ENCODE data around the gene TNFRSF1B. TPM values are rescaled to one million over a fixed set of nuclear protein-coding genes. Genes with fewer than 3 reads are reported as not detected.

TNFRSF1B gene
- total and polyA plus RNA-seq, 9 of the 15 experiments (the other 6 are each of a cell fraction or from before 2014, with no cell fraction given), result 8.8 to 91.3 (median 36.0) TPM

DNA sequence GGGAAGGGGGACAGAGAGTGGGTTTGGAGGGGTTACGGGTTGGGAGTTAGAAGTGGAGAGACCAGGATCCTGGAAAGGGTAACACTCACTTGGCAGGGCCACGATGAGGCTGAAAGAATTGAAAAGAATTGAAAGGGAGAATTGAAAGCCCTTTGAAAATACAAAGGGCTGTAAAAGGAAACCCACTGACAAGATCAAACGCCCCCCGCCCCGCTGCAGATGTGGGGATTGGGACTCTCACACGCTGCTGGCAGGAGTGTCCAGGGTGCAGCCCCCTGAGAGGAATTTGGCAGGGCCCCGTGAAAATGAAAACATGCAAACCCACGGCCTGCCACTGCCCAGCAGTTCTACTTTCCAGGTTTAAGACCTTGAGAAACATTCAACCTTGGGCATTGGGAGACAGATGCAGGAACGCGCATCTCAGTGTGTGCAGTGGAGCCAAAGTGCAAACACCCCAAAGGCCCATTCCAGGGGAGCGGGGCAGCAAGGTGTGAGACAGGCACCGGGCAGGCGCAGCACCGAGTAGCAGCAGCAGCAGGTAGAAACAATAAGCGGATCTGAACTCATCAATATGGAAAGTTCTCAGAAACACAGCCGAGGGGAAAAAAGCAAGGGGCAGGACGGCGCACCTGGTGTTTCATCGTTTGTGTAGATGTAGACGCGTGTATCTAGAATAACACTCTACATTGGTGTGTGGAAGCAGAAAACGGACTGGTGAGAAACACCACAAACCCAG lies 8.3 kb upstream of the TNFRSF1B start:
- 67% methylated on average over 22 of the region's 22 CpGs for WGBS (ENCODE audit: insufficient coverage, low coverage, missing lambda C conversion rate)
- no peak for TF ChIP-seq ZNF77 (CRISPR knock-in tag; IDR thresholded peaks at IDR 0.05)
- no peak for TF ChIP-seq NFATC3 (IDR thresholded peaks at IDR 0.05)
- TF ChIP-seq CREB1 (IDR thresholded peaks at IDR 0.05), result no peak
- TF ChIP-seq CREB1 (CRISPR knock-in tag; IDR thresholded peaks at IDR 0.05), result no peak
- no peak for TF ChIP-seq PHB (CRISPR knock-in tag; IDR thresholded peaks at IDR 0.05)
- TF ChIP-seq, protein P1, sequence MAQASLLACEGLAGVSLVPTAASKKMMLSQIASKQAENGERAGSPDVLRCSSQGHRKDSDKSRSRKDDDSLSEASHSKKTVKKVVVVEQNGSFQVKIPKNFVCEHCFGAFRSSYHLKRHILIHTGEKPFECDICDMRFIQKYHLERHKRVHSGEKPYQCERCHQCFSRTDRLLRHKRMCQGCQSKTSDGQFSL (CRISPR knock-in tag; IDR thresholded peaks at IDR 0.05), result no peak
- TF ChIP-seq, protein P1 (tag; IDR thresholded peaks at IDR 0.05), result 0 out of 4 replicates have a peak, but pooled peaks of 1 of the 2 experiments have one; percentile 28
- no peaks in the 10 kb centered on the region for H3K9me3 ChIP-seq (replicated peaks; ENCODE audit: control insufficient read depth, insufficient read depth, low read depth, low read length)
- H3K79me2 ChIP-seq (ENCODE audit: control insufficient read depth, insufficient read depth, low read length), result no peaks in the 10 kb centered on the region
- ATAC-seq (no peak), FAIRE-seq (no peak), DNase-seq (ENCODE audit: extremely low read depth in 1 of 4, low spot score in 3 of 4) (no peak)
- no peak overlapping the region for H2AFZ ChIP-seq (ENCODE audit: low read depth, low read length)
- peaks cover 17% of the 10 kb centered on the region for H4K20me1 ChIP-seq (replicated peaks; ENCODE audit: control insufficient read depth, insufficient read depth, low read length)
- no peaks in the 10 kb centered on the region for H3K36me3 ChIP-seq (ENCODE audit: control insufficient read depth, insufficient read depth, low read length)
- H3K27ac ChIP-seq (ENCODE audit: extremely low read depth, low read depth, low read length), result no peak overlapping the region
- H3K4me2 ChIP-seq (ENCODE audit: insufficient read depth, low read length), result no peak overlapping the region
- intact Hi-C loops (cut with micrococcal nuclease) (no loop called here), in situ Hi-C loops (cut with MboI) (no loop called here)
- peaks cover 4% of the 10 kb centered on the region for H3K9me1 ChIP-seq (ENCODE audit: control insufficient read depth, insufficient read depth, low read length)
- CTCF ChIA-PET (ENCODE audit: low intra/inter-chr PET ratio), result no interaction called here
- BruUV-seq (replicated peaks), result no TSS peak
- H3K4me1 ChIP-seq (replicated peaks in 1 of 2; ENCODE audit: control insufficient read depth in 2 of 2, insufficient read depth in 2 of 2, low read length in 2 of 2), result peaks cover 21 to 23% of the 10 kb centered on the region in 2 experiments
- no peaks in the 10 kb centered on the region for H3K27me3 ChIP-seq (ENCODE audit: control insufficient read depth in 2 of 2, insufficient read depth in 2 of 2, low read length in 2 of 2)
- POLR2A ChIA-PET, result no interaction called here
- H3K9ac ChIP-seq (ENCODE audit: insufficient read depth in 1 of 2, low read depth in 2 of 2, low read length in 2 of 2), result 0 out of 4 replicates have a peak overlapping the region, but pooled peaks of 1 of the 2 experiments have one; percentile 15
- no peak overlapping the region for H3K4me3 ChIP-seq
